PC-3 (cell line): Measurements from ENCODE around the gene C17orf67. TPM values are rescaled to one million over a fixed set of nuclear protein-coding genes. Genes with fewer than 3 reads are reported as not detected.

Experiments
- ATAC-seq: fragments of 200-7000 bp; cut with Tn5 transposase; 2 replicates; pipeline ENCODE4 v1.9.1; 2020; ENCODE audit warnings: mild to moderate bottlenecking, moderate library complexity
- BruUV-seq: library from RNA; stranded (reverse); fragments of 400-500 nt; replicated peaks from 2 replicates; lab custom pipeline; 2021; lab: Mats Ljungman, UMichigan
- CTCF ChIA-PET: fragments of 300-600 bp; sonication (Branson Sonifier 250); formaldehyde crosslinking; loops from one replicate; lab custom pipeline; 2022; ENCODE audit warnings: antibody characterized with exemption; lab: Charles Lee
- POLR2A ChIA-PET: fragments of 300-600 bp; sonication (Branson Sonifier 250); formaldehyde crosslinking; loops from one replicate; lab custom pipeline; 2022; ENCODE audit warnings: antibody characterized with exemption; ENCODE audit not compliant: unreplicated experiment; lab: Charles Lee
- DNase-seq: peaks from one replicate; pipeline ENCODE4 v3.0.0-alpha.2; 2015
- H2AFZ ChIP-seq: fragments of 300-600 bp; sonication (generic); 2 replicates; pipeline ENCODE4 v1.6.0; 2016; ENCODE audit warnings: antibody characterized with exemption, low read length
- H3F3A ChIP-seq: fragments of 300-600 bp; sonication (generic); one replicate; pipeline ENCODE4 v1.6.0; 2017; ENCODE audit warnings: antibody characterized with exemption, low read length, control low read depth, mild to moderate bottlenecking; ENCODE audit not compliant: unreplicated experiment
- H3K27ac ChIP-seq: fragments of 300-600 bp; sonication (generic); 2 replicates; pipeline ENCODE4 v1.5.1; 2016; ENCODE audit warnings: mild to moderate bottlenecking, low read length
- H3K27me3 ChIP-seq: fragments of 300-600 bp; sonication (generic); 2 replicates; pipeline ENCODE4 v1.6.1; 2016; ENCODE audit warnings: low read length, mixed read lengths
- H3K36me3 ChIP-seq: fragments of 300-600 bp; sonication (generic); 2 replicates; pipeline ENCODE4 v1.6.1; 2016; ENCODE audit warnings: low read depth, mixed run types, low read length, mixed read lengths
- H3K4me1 ChIP-seq: fragments of 300-600 bp; sonication (generic); 2 replicates; pipeline ENCODE4 v1.5.1; 2016; ENCODE audit warnings: low read length; ENCODE audit not compliant: insufficient read depth
- H3K4me2 ChIP-seq: fragments of 300-600 bp; sonication (generic); 2 replicates; pipeline ENCODE4 v1.6.0; 2016; ENCODE audit warnings: low read length
- H3K4me3 ChIP-seq: fragments of 300-600 bp; sonication (generic); 2 replicates; pipeline ENCODE4 v1.5.1; 2016; ENCODE audit warnings: mild to moderate bottlenecking, low read length, mixed read lengths
- H3K79me2 ChIP-seq: fragments of 300-600 bp; sonication (generic); 2 replicates; pipeline ENCODE4 v1.6.1; 2017; ENCODE audit warnings: low read length, mixed read lengths
- H3K9ac ChIP-seq: fragments of 300-600 bp; sonication (generic); 2 replicates; pipeline ENCODE4 v1.6.0; 2016; ENCODE audit warnings: mild to moderate bottlenecking, low read length
- H3K9me2 ChIP-seq: fragments of 300-600 bp; sonication (generic); replicated peaks from 2 replicates; pipeline ENCODE4 v1.6.1; 2016; ENCODE audit warnings: mixed run types, low read length, mixed read lengths
- H3K9me3 ChIP-seq: fragments of 300-600 bp; sonication (generic); 2 replicates; pipeline ENCODE4 v1.6.1; 2016; ENCODE audit warnings: low read length, mixed read lengths
- H4K20me1 ChIP-seq: fragments of 300-600 bp; sonication (generic); 2 replicates; pipeline ENCODE4 v1.6.1; 2016; ENCODE audit warnings: low read length, mixed read lengths
- CTCF ChIP-seq: fragments of 300-600 bp; sonication (generic); conservative IDR thresholded peaks from 2 replicates; pipeline ENCODE4 v1.5.1; 2017; ENCODE audit warnings: antibody characterized with exemption, low read depth, mild to moderate bottlenecking, low read length
- EZH2 ChIP-seq: fragments of 300-600 bp; sonication (generic); IDR thresholded peaks from one replicate; pipeline ENCODE4 v1.6.1; 2017; ENCODE audit warnings: antibody characterized with exemption, mild to moderate bottlenecking, low read length; ENCODE audit not compliant: unreplicated experiment
- EZH2phosphoT487 ChIP-seq: fragments of 300-600 bp; sonication (generic); IDR thresholded peaks from 2 replicates; pipeline ENCODE4 v1.6.1; 2018; ENCODE audit warnings: mild to moderate bottlenecking, antibody characterized with exemption, low read length, borderline replicate concordance
- intact Hi-C: fragments of 100-400 bp; cut with micrococcal nuclease; formaldehyde crosslinking; loops from 2 replicates; pipeline ENCODE4 v1.9.0; 2023
- total RNA-seq: library from RNA; depleted of rRNA; stranded (reverse); fragments of >200 nt; gene quantifications from 2 replicates; pipeline ENCODE4 v1.2.3, GENCODE V29; 2014

The C17orf67 gene
- total RNA-seq, 1 experiment from 2014 or later: 4.4 TPM

GRCh38 chr17:56810343-56810742 lies 23.4 kb downstream of the C17orf67 start:
- Histone ChIP-seq H3K9ac (no peak overlapping the region), H3K27me3 (no peaks in the 10 kb centered on the region), H3K27ac (no peak overlapping the region), H3K4me2 (no peak overlapping the region), H3K79me2 (no peaks in the 10 kb centered on the region), H3K9me3 (no peaks in the 10 kb centered on the region), H3K36me3 (no peaks in the 10 kb centered on the region), H2AFZ (no peak overlapping the region), H4K20me1 (no peaks in the 10 kb centered on the region), H3F3A (no peaks in the 10 kb centered on the region), H3K4me3 (no peak overlapping the region), H3K4me1 (no peaks in the 10 kb centered on the region), H3K9me2 (no peaks in the 10 kb centered on the region)
- intact Hi-C loops: no loop called here
- no TSS peak for BruUV-seq
- no peak for ATAC-seq
- CTCF ChIA-PET: no interaction called here
- DNase-seq: no peak
- POLR2A ChIA-PET: no interaction called here
- TF ChIP-seq CTCF: no peak
- no peak for TF ChIP-seq EZH2phosphoT487
- no peak for TF ChIP-seq EZH2

GRCh38 chr17:56809820-56810179 lies 23.9 kb downstream of the C17orf67 start:
- ChIA-PET CTCF (no interaction called here), POLR2A (no interaction called here)
- H2AFZ ChIP-seq: no peak overlapping the region
- no peaks in the 10 kb centered on the region for H3K27me3 ChIP-seq
- no peaks in the 10 kb centered on the region for H3K4me1 ChIP-seq
- no peaks in the 10 kb centered on the region for H3F3A ChIP-seq
- ATAC-seq (no peak), DNase-seq (no peak)
- no peaks in the 10 kb centered on the region for H3K79me2 ChIP-seq
- no peak for TF ChIP-seq EZH2phosphoT487
- TF ChIP-seq CTCF: no peak
- TF ChIP-seq EZH2: no peak
- no peak overlapping the region for H3K9ac ChIP-seq
- no peaks in the 10 kb centered on the region for H4K20me1 ChIP-seq
- no peak overlapping the region for H3K4me3 ChIP-seq
- no TSS peak for BruUV-seq
- no peak overlapping the region for H3K4me2 ChIP-seq
- H3K9me2 ChIP-seq: no peaks in the 10 kb centered on the region
- intact Hi-C loops: no loop called here
- no peaks in the 10 kb centered on the region for H3K9me3 ChIP-seq
- no peaks in the 10 kb centered on the region for H3K36me3 ChIP-seq
- no peak overlapping the region for H3K27ac ChIP-seq

GRCh38 chr17:56809106-56809819 lies 24.5 kb downstream of the C17orf67 start:
- H2AFZ ChIP-seq: no peak overlapping the region
- H4K20me1 ChIP-seq: no peaks in the 10 kb centered on the region
- no TSS peak for BruUV-seq
- no peaks in the 10 kb centered on the region for H3K9me2 ChIP-seq
- H3K27ac ChIP-seq: no peak overlapping the region
- H3K79me2 ChIP-seq: no peaks in the 10 kb centered on the region
- ATAC-seq: no peak
- H3K9ac ChIP-seq: no peak overlapping the region
- H3K36me3 ChIP-seq: no peaks in the 10 kb centered on the region
- no peak overlapping the region for H3K4me3 ChIP-seq
- ChIA-PET CTCF (no interaction called here), POLR2A (no interaction called here)
- no peak overlapping the region for H3K4me2 ChIP-seq
- H3K9me3 ChIP-seq: no peaks in the 10 kb centered on the region
- no peaks in the 10 kb centered on the region for H3K4me1 ChIP-seq
- intact Hi-C loops: no loop called here
- no peak for TF ChIP-seq EZH2
- no peak for TF ChIP-seq CTCF
- no peak for TF ChIP-seq EZH2phosphoT487
- H3F3A ChIP-seq: no peaks in the 10 kb centered on the region
- DNase-seq: no peak
- no peaks in the 10 kb centered on the region for H3K27me3 ChIP-seq
